Smooth muscle cell (in vitro differentiated cells): Measurements from ENCODE around the gene RPL12. TPM values are rescaled to one million over a fixed set of nuclear protein-coding genes. Genes with fewer than 3 reads are reported as not detected.

Experiments
- DNase-seq: peaks from one replicate; lab custom pipeline; 2025; ENCODE audit not compliant: unreplicated experiment; lab: John Stamatoyannopoulos, UW
- H2AFZ ChIP-seq: fragments of 200-600 bp; sonication (generic); 2 replicates; pipeline ENCODE4 v1.6.0; 2016; ENCODE audit warnings: antibody characterized with exemption, low read depth, mild to moderate bottlenecking
- H3F3A ChIP-seq: fragments of 200-600 bp; sonication (generic); 2 replicates; pipeline ENCODE4 v1.6.0; 2017; ENCODE audit warnings: antibody characterized with exemption, low read depth
- H3K27ac ChIP-seq: fragments of 200-600 bp; sonication (generic); 2 replicates; pipeline ENCODE4 v1.5.1; 2016; ENCODE audit warnings: low read depth, mild to moderate bottlenecking
- H3K27me3 ChIP-seq: fragments of 200-600 bp; sonication (generic); 2 replicates; pipeline ENCODE4 v1.6.1; 2016; ENCODE audit warnings: low read depth, mild to moderate bottlenecking
- H3K36me3 ChIP-seq: fragments of 200-600 bp; sonication (generic); 2 replicates; pipeline ENCODE4 v1.5.1; 2016; ENCODE audit warnings: low read depth
- H3K4me1 ChIP-seq: fragments of 200-600 bp; sonication (generic); 2 replicates; pipeline ENCODE4 v1.5.1; 2016; ENCODE audit warnings: low read depth
- H3K4me2 ChIP-seq: fragments of 200-600 bp; sonication (generic); 2 replicates; pipeline ENCODE4 v1.6.0; 2016; ENCODE audit warnings: mild to moderate bottlenecking
- H3K4me3 ChIP-seq: fragments of 200-600 bp; sonication (generic); 2 replicates; pipeline ENCODE4 v1.5.1; 2016; ENCODE audit warnings: mild to moderate bottlenecking
- H3K79me2 ChIP-seq: fragments of 200-600 bp; sonication (generic); 2 replicates; pipeline ENCODE4 v1.6.0; 2016; ENCODE audit warnings: low read depth, mild to moderate bottlenecking
- H3K9ac ChIP-seq: fragments of 200-600 bp; sonication (generic); 2 replicates; pipeline ENCODE4 v1.6.0; 2016; ENCODE audit warnings: low read depth
- H3K9me3 ChIP-seq: fragments of 200-600 bp; sonication (generic); replicated peaks from 2 replicates; pipeline ENCODE4 v1.5.1; 2016; ENCODE audit warnings: low read depth
- H4K20me1 ChIP-seq: fragments of 200-600 bp; sonication (generic); 2 replicates; pipeline ENCODE4 v1.6.0; 2016; ENCODE audit warnings: low read depth
- CTCF ChIP-seq: fragments of 200-600 bp; sonication (generic); IDR thresholded peaks from 2 replicates; pipeline ENCODE4 v1.5.1; 2017; ENCODE audit warnings: borderline replicate concordance, mild to moderate bottlenecking, antibody characterized with exemption; ENCODE audit not compliant: insufficient read depth, poor library complexity, severe bottlenecking
- WGBS: methylation state at CpG from one replicate; pipeline ENCODE4 v1.1.7; 2016; ENCODE audit warnings: low lambda C conversion rate; 5-methylcytosine and 5-hydroxymethylcytosine counted together
- polyA plus RNA-seq: library from polyadenylated mRNA; unstranded; fragments of >200 nt; fragmentation: Nextera tagmentation; extraction: Ambion mirVana; gene quantifications from 2 replicates; pipeline ENCODE4 v1.2.1, GENCODE V29; 2016
- total RNA-seq: library from RNA; depleted of rRNA; stranded (reverse); fragments of >200 nt; gene quantifications from 2 replicates; pipeline ENCODE4 v1.2.3, GENCODE V29; 2014

RPL12 gene
- total and polyA plus RNA-seq, 2 experiments from 2014 or later: 371 to 1,296 TPM

GRCh38 chr9:127423476-127423933 is 27.7 kb downstream of the RPL12 start:
- Histone ChIP-seq H2AFZ (peak overlapping the region; percentile 86), H3K27me3 (no peaks in the 10 kb centered on the region), H3K27ac (peak overlapping the region; percentile 72), H3K9ac (peak overlapping the region; percentile 72), H3F3A (peaks cover 10% of the 10 kb centered on the region), H3K9me3 (no peaks in the 10 kb centered on the region), H3K4me2 (peak overlapping the region; percentile 87), H3K79me2 (peaks cover 60% of the 10 kb centered on the region), H3K36me3 (no peaks in the 10 kb centered on the region), H4K20me1 (peaks cover 22% of the 10 kb centered on the region), H3K4me1 (peaks cover 18% of the 10 kb centered on the region), H3K4me3 (peak overlapping the region; percentile 77)
- WGBS: 6% methylated on average over 9 of the region's 9 CpGs
- no peak for TF ChIP-seq CTCF
- DNase-seq: no peak

GRCh38 chr9:127422787-127423186 is 28.4 kb downstream of the RPL12 start:
- Histone ChIP-seq H3K4me2 (peak overlapping the region; percentile 87), H3K4me3 (peak overlapping the region; percentile 77), H3K4me1 (peaks cover 18% of the 10 kb centered on the region), H3K36me3 (no peaks in the 10 kb centered on the region), H3K27ac (peak overlapping the region; percentile 72), H3F3A (peaks cover 10% of the 10 kb centered on the region), H3K79me2 (peaks cover 53% of the 10 kb centered on the region), H4K20me1 (peaks cover 15% of the 10 kb centered on the region), H3K27me3 (no peaks in the 10 kb centered on the region), H3K9ac (peak overlapping the region; percentile 72), H2AFZ (no peak overlapping the region), H3K9me3 (no peaks in the 10 kb centered on the region)
- 71% methylated on average over 6 of the region's 6 CpGs for WGBS
- TF ChIP-seq CTCF: no peak
- DNase-seq: no peak

- Histone ChIP-seq H2AFZ (no peak overlapping the region), H4K20me1 (peaks cover 10% of the 10 kb centered on the region), H3K27me3 (no peaks in the 10 kb centered on the region), H3K9me3 (no peaks in the 10 kb centered on the region), H3F3A (peaks cover 10% of the 10 kb centered on the region), H3K4me3 (peak overlapping the region; percentile 77), H3K4me1 (peaks cover 18% of the 10 kb centered on the region), H3K27ac (peak overlapping the region; percentile 72), H3K79me2 (peaks cover 48% of the 10 kb centered on the region), H3K4me2 (peak overlapping the region; percentile 87), H3K36me3 (no peaks in the 10 kb centered on the region), H3K9ac (no peak overlapping the region)
- 92% methylated on average over 10 of the region's 10 CpGs for WGBS
- no peak for TF ChIP-seq CTCF
- no peak for DNase-seq
These were observed 28.9 kb downstream of the RPL12 start for GRCh38 chr9:127422133-127422782.

- H3K4me2 ChIP-seq: no peak overlapping the region
- H3K27ac ChIP-seq: no peak overlapping the region
- H3K27me3 ChIP-seq: no peaks in the 10 kb centered on the region
- H3K4me3 ChIP-seq: no peak overlapping the region
- no peaks in the 10 kb centered on the region for H3K9me3 ChIP-seq
- no peak for DNase-seq
- no peak overlapping the region for H2AFZ ChIP-seq
- H3K36me3 ChIP-seq: no peaks in the 10 kb centered on the region
- 98% methylated on average over 7 of the region's 7 CpGs for WGBS
- TF ChIP-seq CTCF: no peak
- peaks cover 10% of the 10 kb centered on the region for H4K20me1 ChIP-seq
- no peak overlapping the region for H3K9ac ChIP-seq
- peaks cover 36% of the 10 kb centered on the region for H3K79me2 ChIP-seq
- peaks cover 10% of the 10 kb centered on the region for H3F3A ChIP-seq
- peaks cover 18% of the 10 kb centered on the region for H3K4me1 ChIP-seq
These were observed 30.1 kb downstream of the RPL12 start for GRCh38 chr9:127421057-127421456.
